GM19099 (cell line): ENCODE results near the gene KLHL33.

Experiments
- POLR2A ChIP-seq: IDR thresholded peaks from 3 replicates; pipeline ENCODE4 v1.6.1; 2011; ENCODE audit warnings: low read depth; ENCODE audit not compliant: insufficient read length; ENCODE audit errors: extremely low read depth

The KLHL33 gene

GRCh38 chr14:20428010-20428365, 8.0 kb downstream of the KLHL33 start:
- TF ChIP-seq POLR2A: no peak

- no peak for TF ChIP-seq POLR2A
These were observed 8.5 kb downstream of the KLHL33 start for GRCh38 chr14:20427231-20428009.

GRCh38 chr14:20424851-20425250, 11.1 kb downstream of the KLHL33 start:
- TF ChIP-seq POLR2A: no peak

- no peak for TF ChIP-seq POLR2A
These were observed 13.1 kb downstream of the KLHL33 start for GRCh38 chr14:20422886-20423285.

GRCh38 chr14:20421267-20421666, 14.7 kb downstream of the KLHL33 start:
- no peak for TF ChIP-seq POLR2A

GRCh38 chr14:20419419-20419818, 16.5 kb downstream of the KLHL33 start:
- no peak for TF ChIP-seq POLR2A

GRCh38 chr14:20418501-20418909, 17.5 kb downstream of the KLHL33 start:
- TF ChIP-seq POLR2A: no peak

- TF ChIP-seq POLR2A: no peak
These were observed 18.4 kb downstream of the KLHL33 start for GRCh38 chr14:20417250-20418186.

GRCh38 chr14:20416223-20416622, 19.7 kb downstream of the KLHL33 start:
- TF ChIP-seq POLR2A: no peak

- TF ChIP-seq POLR2A: no peak
These were observed 20.2 kb downstream of the KLHL33 start for GRCh38 chr14:20415782-20416206.

GRCh38 chr14:20413744-20414082, 22.3 kb downstream of the KLHL33 start:
- TF ChIP-seq POLR2A: no peak

GRCh38 chr14:20412876-20413743, 22.9 kb downstream of the KLHL33 start, which contains the start of gene TEP1:
TEP1 (minus strand) TSS chr14:20413501; CDS start chr14:20408439, 5,062 bp downstream.
- TF ChIP-seq POLR2A: peak; percentile 69

GRCh38 chr14:20412411-20412810, 23.6 kb downstream of the KLHL33 start:
- no peak for TF ChIP-seq POLR2A

GRCh38 chr14:20409226-20409625, 26.7 kb downstream of the KLHL33 start:
- TF ChIP-seq POLR2A: no peak

- TF ChIP-seq POLR2A: no peak
These were observed 32.4 kb downstream of the KLHL33 start for GRCh38 chr14:20403521-20403920.
